ENCODE data around the gene PSPH.
"Not testable (repeated sequence)": the region's sequence is repeated elsewhere in the genome, so short reads cannot be mapped to it uniquely, and the experiment has no call there.

The PSPH gene

GRCh38 chr7:56053993-56054392, 2.7 kb upstream of the PSPH start:
- DNase-seq, result no peak

- no peak for DNase-seq
These were observed 2.1 kb upstream of the PSPH start for GRCh38 chr7:56053379-56053778.

DNA sequence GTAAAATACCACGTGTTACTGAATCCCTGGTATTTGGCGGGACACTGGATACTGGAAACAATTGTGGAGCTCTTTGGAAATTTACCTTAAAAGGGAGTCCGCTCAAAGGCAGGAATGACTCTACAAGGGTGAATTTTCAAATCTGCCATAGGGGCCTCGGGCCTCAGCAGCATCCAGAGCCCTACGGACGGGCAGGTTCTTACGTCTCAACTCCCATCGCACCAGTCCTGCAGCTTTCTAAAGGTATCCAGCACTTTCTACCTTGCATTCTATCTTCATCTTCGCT, 248 bp downstream of the PSPH start:
- DNase-seq, result no peak

- not testable (repeated sequence) for DNase-seq
These were observed 2.5 kb downstream of the PSPH start for GRCh38 chr7:56048763-56049162.

GRCh38 chr7:56048245-56048644, 3.0 kb downstream of the PSPH start:
- no peak for DNase-seq

GRCh38 chr7:56047446-56048116, 3.7 kb downstream of the PSPH start:
- not testable (repeated sequence) for DNase-seq

GRCh38 chr7:56046721-56047445, 4.4 kb downstream of the PSPH start:
- no peak for DNase-seq

- not testable (repeated sequence) for DNase-seq
These were observed 5.5 kb downstream of the PSPH start for GRCh38 chr7:56045758-56046157.

- no peak for DNase-seq
These were observed 10.5 kb downstream of the PSPH start for GRCh38 chr7:56040730-56041129.

DNA sequence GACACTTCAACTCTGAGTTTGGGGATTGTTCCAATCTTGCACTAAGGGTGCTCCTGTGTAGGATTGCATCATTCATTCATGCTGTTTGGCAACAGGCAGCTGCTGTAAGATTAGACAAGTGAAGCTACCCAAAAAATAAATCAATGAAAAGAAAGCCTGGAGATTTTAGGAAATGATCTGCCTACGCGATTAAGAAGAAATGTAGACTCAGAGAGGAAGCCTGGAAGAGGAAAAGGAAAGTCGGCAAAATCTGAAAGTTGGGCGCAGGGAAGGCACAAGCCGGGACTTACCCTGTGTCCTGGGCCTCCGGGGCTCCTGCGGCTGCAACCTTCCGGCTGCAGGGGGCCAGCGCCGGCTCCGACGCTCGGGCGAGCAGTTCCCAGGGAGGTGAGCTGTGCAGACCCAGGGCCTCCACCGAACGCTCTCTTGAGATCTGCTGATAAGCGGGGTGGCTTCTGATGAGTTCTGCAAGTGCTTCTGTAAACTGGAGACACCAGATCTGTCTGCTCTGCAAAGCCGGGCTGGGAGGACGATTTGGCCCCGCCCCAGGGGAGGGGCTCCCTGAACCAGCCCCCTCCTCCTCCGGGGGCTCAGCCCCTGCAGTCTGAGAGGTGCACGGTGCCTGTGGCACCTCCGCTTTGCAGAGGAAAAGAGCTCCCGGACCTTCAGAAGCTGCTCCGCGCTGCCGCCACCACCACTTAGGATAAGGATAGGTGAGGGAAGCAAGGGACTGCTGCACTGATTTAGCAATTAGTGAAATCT, 17.4 kb downstream of the PSPH start:
- DNase-seq, result peak; percentile 48

GRCh38 chr7:56032578-56032977, 18.7 kb downstream of the PSPH start:
- not testable (repeated sequence) for DNase-seq

DNA sequence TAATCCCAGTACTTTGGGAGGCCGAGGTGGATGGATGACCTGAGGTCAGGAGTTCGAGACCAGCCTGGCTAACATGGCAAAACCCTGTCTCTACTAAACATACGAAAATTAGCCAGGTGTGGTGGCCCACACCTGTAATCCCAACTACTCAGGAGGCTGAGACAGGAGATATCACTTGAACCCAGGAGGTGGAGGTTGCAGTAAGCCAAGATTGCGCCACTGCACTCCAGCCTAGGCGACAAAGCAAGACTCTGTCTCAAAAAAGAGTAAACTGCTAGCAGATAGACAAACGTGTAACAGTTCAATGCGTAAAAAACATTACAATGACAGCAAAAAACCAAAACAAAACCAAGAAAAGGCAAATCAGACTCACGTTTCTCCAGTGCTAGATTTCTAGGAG, 19.7 kb downstream of the PSPH start:
- not testable (repeated sequence) for DNase-seq

- DNase-seq, result no peak
These were observed 20.9 kb downstream of the PSPH start for GRCh38 chr7:56030340-56030739.

DNA sequence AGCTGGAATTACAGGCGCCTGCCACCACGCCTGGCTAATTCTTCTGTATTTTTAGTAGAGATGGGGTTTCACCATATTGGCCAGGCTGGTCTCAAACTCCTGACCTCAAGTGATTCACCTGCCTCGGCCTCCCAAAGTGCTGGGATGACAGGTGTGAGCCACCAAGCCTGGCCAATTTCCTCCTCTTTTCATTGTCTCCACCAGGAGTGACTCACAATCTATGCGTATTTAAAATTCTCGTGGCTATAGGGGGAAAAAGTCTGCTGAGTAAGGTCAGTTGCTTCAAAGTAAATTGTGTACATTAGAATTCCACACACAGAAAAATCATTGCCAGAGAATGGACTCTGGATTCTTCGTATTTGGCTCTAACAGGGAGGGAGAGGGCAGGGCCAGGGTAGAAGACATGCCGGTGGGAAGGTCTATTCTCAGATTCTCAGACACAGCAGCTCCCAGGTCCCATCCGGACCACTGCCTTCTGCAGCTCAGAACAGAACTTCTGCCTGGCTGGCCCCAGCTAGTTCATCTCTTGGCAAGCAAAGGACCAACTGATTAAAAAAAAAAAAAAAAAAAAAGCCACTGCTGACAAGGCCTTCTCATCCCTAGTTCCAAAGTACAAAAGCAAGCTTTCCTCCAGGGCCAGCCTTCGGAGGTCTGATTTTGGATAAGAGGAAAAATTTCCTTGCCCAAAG, 22.2 kb downstream of the PSPH start:
- no peak for DNase-seq

- DNase-seq, result no peak
These were observed 24.7 kb downstream of the PSPH start for GRCh38 chr7:56026538-56026937.

DNA sequence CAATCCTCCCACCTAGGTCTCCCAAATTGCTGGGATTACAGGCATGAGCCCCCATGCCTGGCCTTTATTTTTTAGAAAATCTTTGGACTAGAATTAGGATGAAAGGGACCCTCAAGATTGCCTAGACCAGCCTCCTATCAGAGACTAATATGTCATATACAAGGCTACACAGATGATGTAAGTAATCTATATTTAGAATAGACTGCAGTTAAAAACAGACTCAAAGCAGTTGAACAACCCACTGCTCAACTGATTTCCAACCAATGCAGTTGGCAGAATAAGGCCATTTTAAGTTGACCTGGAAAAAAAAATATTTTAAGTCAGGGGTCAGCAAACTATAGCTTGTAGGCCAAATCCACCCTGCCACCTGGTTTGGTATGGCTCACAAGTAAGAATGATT, 27.7 kb downstream of the PSPH start:
- no peak for DNase-seq

GRCh38 chr7:56019501-56019900, 31.7 kb downstream of the PSPH start:
- no peak for DNase-seq

DNA sequence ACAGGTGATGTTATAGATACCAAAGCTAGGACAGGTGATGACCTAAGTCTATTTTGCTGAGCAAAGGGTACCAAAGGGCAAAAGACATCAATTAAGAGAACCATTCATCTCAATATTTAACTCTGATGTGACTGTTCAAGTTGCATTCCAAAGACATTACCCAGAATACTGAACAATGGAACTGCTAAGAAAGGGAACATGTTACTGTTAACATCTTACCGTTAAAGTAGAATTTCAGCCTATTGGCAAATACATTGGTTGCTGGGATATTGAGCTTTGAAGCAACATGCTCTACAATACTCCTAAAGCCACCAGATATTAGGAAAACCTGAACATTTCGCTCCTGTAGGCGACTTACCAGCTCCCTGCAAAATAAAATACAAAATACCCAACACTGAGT, 34.2 kb downstream of the PSPH start:
- not testable (repeated sequence) for DNase-seq

DNA sequence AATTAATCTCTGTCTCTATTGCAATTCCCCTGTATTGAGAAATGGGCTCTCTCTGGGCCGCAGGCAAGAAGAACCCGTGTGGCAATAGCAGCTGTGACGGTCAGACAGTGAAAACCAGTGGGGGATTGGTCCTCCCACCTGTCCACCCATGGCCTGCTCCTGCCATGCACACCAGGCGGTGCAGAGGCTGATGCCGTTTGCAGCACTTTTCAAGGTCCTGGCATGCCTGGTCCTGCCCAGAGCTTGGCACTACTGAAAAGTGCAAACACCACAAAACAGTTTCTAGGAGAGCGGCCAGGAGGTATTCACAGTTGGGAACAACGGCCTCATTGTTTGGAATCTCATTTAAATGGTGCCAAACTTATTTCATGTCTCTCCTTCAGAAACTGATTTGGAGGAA, 41.5 kb downstream of the PSPH start:
- DNase-seq, result peak; percentile 82

- no peak for DNase-seq
These were observed 43.4 kb downstream of the PSPH start for GRCh38 chr7:56007891-56008290.

GRCh38 chr7:56007167-56007652, 44.0 kb downstream of the PSPH start:
- DNase-seq, result no peak

DNA sequence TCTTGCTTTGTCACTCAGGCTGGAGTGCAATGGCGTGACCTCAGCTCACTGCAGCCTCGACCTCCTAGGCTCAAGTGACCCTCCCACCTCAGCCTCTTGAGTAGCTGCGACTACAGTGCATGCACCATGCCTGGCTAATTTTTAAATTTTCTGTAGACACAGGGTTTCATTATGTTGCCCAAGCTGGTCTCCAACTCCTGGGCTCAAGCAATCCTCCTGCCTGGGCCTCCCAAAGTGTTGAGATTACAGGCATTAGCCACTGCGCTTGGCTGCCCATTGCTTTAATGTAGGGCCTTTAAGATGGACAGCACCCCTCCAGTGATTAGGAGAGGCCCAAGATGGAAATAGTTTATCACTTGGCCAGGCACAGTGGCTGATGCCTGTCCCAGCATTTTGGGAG, 47.5 kb downstream of the PSPH start:
- DNase-seq, result no peak

GRCh38 chr7:55996856-55997500, 54.3 kb downstream of the PSPH start:
- DNase-seq, result no peak
